K562 (cell line): ENCODE measurements around the gene CDKN3. TPM values are rescaled to one million over a fixed set of nuclear protein-coding genes. Genes with fewer than 3 reads are reported as not detected.
"Not testable (repeated sequence)": the region's sequence is repeated elsewhere in the genome, so short reads cannot be mapped to it uniquely, and the experiment has no call there.

Experiments
- ATAC-seq: fragments of 200-7000 bp; cut with Tn5 transposase; 3 replicates; pipeline ENCODE4 v1.9.1; 2020; ENCODE audit warnings: moderate library complexity
- BruUV-seq: library from RNA; stranded (reverse); fragments of 400-500 nt; replicated peaks from 2 replicates; lab custom pipeline; 2021; lab: Mats Ljungman, UMichigan
- CTCF ChIA-PET: fragments of 300-600 bp; formaldehyde crosslinking; extraction: SDS; loops from one replicate; lab custom pipeline; 2021; ENCODE audit warnings: low intra/inter-chr PET ratio; lab: Yijun Ruan, JAX
- POLR2A ChIA-PET: fragments of 300-600, 350-650 bp; sonication (Branson Sonifier 250); formaldehyde crosslinking; extraction: SDS; loops from one replicate; lab custom pipeline; 2021; ENCODE audit warnings: antibody characterized with exemption, inconsistent platforms; lab: Yijun Ruan, JAX
- DNase-seq, 4 experiments: peaks; one replicate each; pipeline versions ENCODE4 v3.0.0 to v3.0.0-alpha.2; 2011 to 2018; ENCODE audit warnings: low spot score in 3 of 4, mixed read lengths in 3 of 4; ENCODE audit errors: extremely low read depth in 1 of 4
- FAIRE-seq: peaks from 2 replicates; lab custom pipeline; 2011; peaks lifted over from hg19 to GRCh38; lab: Jason Lieb, UNC
- H2AFZ ChIP-seq: 2 replicates; pipeline ENCODE4 v1.6.0; 2011; ENCODE audit warnings: low read depth, low read length, control low read depth, inconsistent platforms
- H3K27ac ChIP-seq: fragments of 200-600 bp; 3 replicates; pipeline ENCODE4 v1.8.0; 2011; ENCODE audit warnings: low read depth, mild to moderate bottlenecking, control low read depth, inconsistent platforms, low read length, moderate library complexity, mixed read lengths; ENCODE audit errors: extremely low read depth
- H3K27me3 ChIP-seq, 2 experiments: fragments of 300-600 bp in 1 of 2; 2 replicates in 1 of 2; 3 replicates in 1 of 2; pipeline versions ENCODE4 v1.6.0 to v1.8.0; 2011; ENCODE audit warnings: inconsistent platforms in 2 of 2, low read length in 2 of 2, mild to moderate bottlenecking in 1 of 2, mixed read lengths in 1 of 2, moderate library complexity in 1 of 2; ENCODE audit not compliant: control insufficient read depth in 2 of 2, insufficient read depth in 2 of 2
- H3K36me3 ChIP-seq: fragments of 300-600 bp; 3 replicates; pipeline ENCODE4 v1.8.0; 2011; ENCODE audit warnings: mild to moderate bottlenecking, low read length, inconsistent platforms; ENCODE audit not compliant: control insufficient read depth, insufficient read depth
- H3K4me1 ChIP-seq, 2 experiments: fragments of 200-600 bp in 1 of 2; replicated peaks in 1 of 2; 2 replicates in 1 of 2; 3 replicates in 1 of 2; pipeline versions ENCODE4 v1.5.1 to v1.8.0; 2011; ENCODE audit warnings: inconsistent platforms in 2 of 2, low read length in 2 of 2, mild to moderate bottlenecking in 1 of 2, mixed read lengths in 1 of 2, moderate library complexity in 1 of 2; ENCODE audit not compliant: control insufficient read depth in 2 of 2, insufficient read depth in 2 of 2
- H3K4me2 ChIP-seq: 2 replicates; pipeline ENCODE4 v1.6.1; 2011; ENCODE audit warnings: low read length, control low read depth, inconsistent platforms, mixed read lengths; ENCODE audit not compliant: insufficient read depth
- H3K4me3 ChIP-seq: fragments of 200-600 bp; sonication (generic), shearing (Covaris generic); 2 replicates; pipeline ENCODE4 v1.5.1; 2016; ENCODE audit warnings: control low read depth, inconsistent platforms
- H3K79me2 ChIP-seq: fragments of 200-600 bp; 3 replicates; pipeline ENCODE4 v1.8.0; 2011; ENCODE audit warnings: low read length, inconsistent platforms; ENCODE audit not compliant: control insufficient read depth, insufficient read depth
- H3K9ac ChIP-seq, 2 experiments: 2 replicates each; pipeline versions ENCODE4 v1.6.0 to v1.6.1; 2011; ENCODE audit warnings: low read depth in 2 of 2, low read length in 2 of 2, control low read depth in 1 of 2, inconsistent platforms in 1 of 2, mild to moderate bottlenecking in 1 of 2, mixed read lengths in 1 of 2; ENCODE audit not compliant: insufficient read depth in 1 of 2
- H3K9me1 ChIP-seq: one replicate; pipeline ENCODE4 v1.6.0; 2011; ENCODE audit warnings: inconsistent platforms, mild to moderate bottlenecking, low read length, moderate library complexity; ENCODE audit not compliant: control insufficient read depth, insufficient read depth
- H3K9me3 ChIP-seq: replicated peaks from 2 replicates; pipeline ENCODE4 v1.5.1; 2011; ENCODE audit warnings: low read depth, low read length, inconsistent platforms; ENCODE audit not compliant: control insufficient read depth, insufficient read depth
- H4K20me1 ChIP-seq: replicated peaks from 2 replicates; pipeline ENCODE4 v1.6.1; 2011; ENCODE audit warnings: low read length, inconsistent platforms, mixed read lengths; ENCODE audit not compliant: control insufficient read depth, insufficient read depth
- NFYB ChIP-seq: IDR thresholded peaks from 2 replicates; pipeline ENCODE4 v1.6.1; 2011; ENCODE audit warnings: mild to moderate bottlenecking, moderate library complexity; ENCODE audit not compliant: insufficient read length; ENCODE audit errors: extremely low read depth
- RBFOX2 ChIP-seq: fragments of 200-400 bp; formaldehyde crosslinking; IDR thresholded peaks from 2 replicates; pipeline ENCODE4 v1.6.1; 2017; ENCODE audit warnings: low read depth, mild to moderate bottlenecking, low read length, moderate library complexity
- TFAM ChIP-seq: fragments of 250-450 bp; sonication (Bioruptor Pico); conservative IDR thresholded peaks from 2 replicates; pipeline ENCODE4 v1.5.0; 2021; ENCODE audit warnings: mild to moderate bottlenecking, moderate library complexity
- WGBS: fragments of 100-300 bp; shearing (Covaris generic); methylation state at CpG from one replicate; pipeline ENCODE4 v1.1.6; 2016; ENCODE audit warnings: low coverage, mixed read lengths; ENCODE audit not compliant: insufficient coverage; ENCODE audit errors: missing lambda C conversion rate; 5-methylcytosine and 5-hydroxymethylcytosine counted together
- in situ Hi-C: fragments of 300-500 bp; cut with MboI; formaldehyde crosslinking; loops from 4 replicates; pipeline ENCODE4 v1.15.0; 2018; ENCODE audit warnings: inconsistent platforms, mixed read lengths
- intact Hi-C: fragments of 100-400 bp; cut with micrococcal nuclease; formaldehyde crosslinking; loops from 2 replicates; pipeline ENCODE4 v1.14.2; 2022
- polyA plus RNA-seq, 8 experiments: library from polyadenylated mRNA; depleted of rRNA in 4 of 8; stranded (reverse) in 5 of 8; unstranded in 3 of 8; fragments of >200 nt; fragmentation: Nextera tagmentation in 2 of 8; fragmentation: Illumina TruSeq in 1 of 8; extraction: Ambion mirVana in 2 of 8; extraction: Trizol in 1 of 8; gene quantifications; 2 replicates each; pipeline versions ENCODE4 v1.2.1 to v1.2.3, GENCODE V29; 2011 to 2014; ENCODE audit warnings: inconsistent platforms in 1 of 8, missing spikeins in 1 of 8
- total RNA-seq, 7 experiments: library from RNA; depleted of rRNA in 6 of 7; stranded (reverse); fragments of >200 nt in 6 of 7; fragmentation: Illumina TruSeq in 2 of 7; extraction: Trizol in 2 of 7; gene quantifications; 2 replicates each; pipeline versions ENCODE4 v1.2.1 to v1.2.3, GENCODE V29; 2011 to 2021; ENCODE audit warnings: low replicate concordance in 1 of 7

The CDKN3 gene
- total and polyA plus RNA-seq, 9 of the 15 experiments (the other 6 are each of a cell fraction or from before 2014, with no cell fraction given), result 41.3 to 128 (median 70.7) TPM

GRCh38 chr14:54387328-54387727 is 9.5 kb upstream of the CDKN3 start:
- Histone ChIP-seq H3K79me2 (no peaks in the 10 kb centered on the region), H3K9ac (no peak overlapping the region), H2AFZ (no peak overlapping the region), H3K9me1 (no peaks in the 10 kb centered on the region), H3K36me3 (no peaks in the 10 kb centered on the region), H3K9me3 (no peaks in the 10 kb centered on the region), H3K27ac (no peak overlapping the region), H3K4me2 (no peak overlapping the region), H4K20me1 (no peaks in the 10 kb centered on the region), H3K27me3 (peaks cover 22 to 24% of the 10 kb centered on the region in 2 experiments), H3K4me3 (no peak overlapping the region), H3K4me1 (no peaks in the 10 kb centered on the region; a peak in 1 of 5 replicates)
- WGBS, result 24% methylated on average over 5 of the region's 5 CpGs
- no peak for FAIRE-seq
- ChIA-PET CTCF (no interaction called here), POLR2A (interaction anchor here (2.2 kb wide), 1 partner anchor 10 kb away, joined by 9 read pairs; the partner anchor contains the start of gene CDKN3)
- in situ Hi-C loops (no loop called here), intact Hi-C loops (no loop called here)
- no peak for ATAC-seq
- DNase-seq, result no peak
- BruUV-seq, result no TSS peak
- no peak for TF ChIP-seq TFAM

GRCh38 chr14:54392131-54392859 is 4.5 kb upstream of the CDKN3 start:
- H2AFZ ChIP-seq, result no peak overlapping the region
- no peaks in the 10 kb centered on the region for H4K20me1 ChIP-seq
- in situ Hi-C loops, result no loop called here
- peaks cover 6 to 16% of the 10 kb centered on the region in 2 experiments; a peak in 3 of 5 replicates for H3K27me3 ChIP-seq
- no peaks in the 10 kb centered on the region for H3K9me1 ChIP-seq
- POLR2A ChIA-PET, result no interaction called here
- TF ChIP-seq NFYB (peak; percentile 43), RBFOX2 (no peak)
- TF ChIP-seq, all 486 proteins: peak for 1
- FAIRE-seq (no peak), ATAC-seq (no peak), DNase-seq (no peak)
- intact Hi-C loops, result no loop called here
- WGBS, result 32% methylated on average over 14 of the region's 14 CpGs
- BruUV-seq, result no TSS peak
- Histone ChIP-seq H3K4me1 (peaks cover 0 to 10% of the 10 kb centered on the region in 2 experiments; a peak in 4 of 5 replicates), H3K4me2 (no peak overlapping the region), H3K9ac (no peak overlapping the region), H3K36me3 (no peaks in the 10 kb centered on the region), H3K27ac (no peak overlapping the region), H3K4me3 (no peak overlapping the region), H3K9me3 (no peaks in the 10 kb centered on the region), H3K79me2 (peaks cover 4% of the 10 kb centered on the region; the same call in 2 of the 3 replicates)
- CTCF ChIA-PET, result no interaction called here

GRCh38 chr14:54392986-54393884 is 3.6 kb upstream of the CDKN3 start:
- CTCF ChIA-PET, ATAC-seq, H2AFZ ChIP-seq, H3K27ac ChIP-seq, H3K9ac ChIP-seq, H3K4me3 ChIP-seq, DNase-seq, BruUV-seq, H3K9me3 ChIP-seq, H4K20me1 ChIP-seq, H3K4me2 ChIP-seq, FAIRE-seq, H3K36me3 ChIP-seq, in situ Hi-C loops, intact Hi-C loops, H3K9me1 ChIP-seq: not testable (repeated sequence)
- peaks cover 13% of the 10 kb centered on the region for H3K79me2 ChIP-seq
- POLR2A ChIA-PET, result interaction anchor here (0.6 kb wide), 1 partner anchor 1389 kb away, joined by 3 read pairs; no protein-coding TSS in a partner anchor
- 63% methylated on average over 14 of the region's 68 CpGs for WGBS
- H3K4me1 ChIP-seq, result peaks cover 6 to 15% of the 10 kb centered on the region in 2 experiments; a peak in 4 of 5 replicates
- H3K27me3 ChIP-seq, result peaks cover 0 to 14% of the 10 kb centered on the region in 2 experiments; a peak in 3 of 5 replicates
